B cell (primary cell): ENCODE measurements around the gene FOXO3.

Experiments used
- CTCF ChIP-seq: fragments of 200-600 bp; IDR thresholded peaks from one replicate; pipeline ENCODE4 v1.8.0; 2022; ENCODE audit warnings: antibody characterized with exemption, mild to moderate bottlenecking
- EZH2 ChIP-seq: IDR thresholded peaks from 2 replicates; pipeline ENCODE4 v1.6.1; 2012; ENCODE audit warnings: borderline replicate concordance, low read depth, mild to moderate bottlenecking, moderate library complexity, low read length; ENCODE audit not compliant: insufficient read depth, poor library complexity, severe bottlenecking

GRCh38 chr6:108579328-108579721 lies 18.6 kb downstream of the FOXO3 start:
- no peak for TF ChIP-seq CTCF
- TF ChIP-seq EZH2, result no peak
